ENCODE data around the gene FTO. TPM values are rescaled to one million over a fixed set of nuclear protein-coding genes. Genes with fewer than 3 reads are reported as not detected.

Gene FTO
- total RNA-seq, 4 donors from 2014 or later = 21.3 to 50.5 (median 40.8) TPM

- in situ Hi-C loops (cut with MboI; ENCODE audit: low pct_ligation_motif_present in 1 of 4, low pct_unique_long_range_greater_than_20kb in 1 of 4, low sequenced_read_pairs in 3 of 4) (no loop called here), intact Hi-C loops (cut with DNase I; ENCODE audit: low total_unique reads) (no loop called here)
- peaks cover 0 to 11% (median 7%) of the 10 kb centered on the region in 4 donors for H3K4me1 ChIP-seq
- 75 to 80% methylated on average over 4 to 7 of the region's 7 CpGs for WGBS, 2 donors (ENCODE audit: low coverage in 1 of 2)
- no peak overlapping the region for H3K27ac ChIP-seq
- H3K4me3 ChIP-seq = no peak overlapping the region
- no peak for TF ChIP-seq EP300 (IDR thresholded peaks at IDR 0.05; ENCODE audit: low read depth)
- no peak for TF ChIP-seq POLR2AphosphoS5 (IDR thresholded peaks at IDR 0.05)
- no peak for TF ChIP-seq CTCF (IDR thresholded peaks at IDR 0.05)
- TF ChIP-seq POLR2A (IDR thresholded peaks at IDR 0.05) = no peak
- H3K36me3 ChIP-seq = no peaks in the 10 kb centered on the region
- H3K9me3 ChIP-seq = no peaks in the 10 kb centered on the region
- no peak for DNase-seq
- H3K27me3 ChIP-seq = no peaks in the 10 kb centered on the region
These were observed 248.6 kb downstream of the FTO start for GRCh38 chr16:53952215-53953208.

- no peak overlapping the region for H3K27ac ChIP-seq
- no peak for DNase-seq
- 68 to 73% methylated on average over 2 of the region's 2 CpGs for WGBS, 2 donors (ENCODE audit: low coverage in 1 of 2)
- intact Hi-C loops (cut with DNase I; ENCODE audit: low total_unique reads) = no loop called here
- peaks cover 0 to 11% (median 7%) of the 10 kb centered on the region in 4 donors for H3K4me1 ChIP-seq
- no peaks in the 10 kb centered on the region for H3K36me3 ChIP-seq
- H3K9me3 ChIP-seq = no peaks in the 10 kb centered on the region
- TF ChIP-seq EP300 (IDR thresholded peaks at IDR 0.05; ENCODE audit: low read depth) (no peak), POLR2A (IDR thresholded peaks at IDR 0.05) (no peak), POLR2AphosphoS5 (IDR thresholded peaks at IDR 0.05) (no peak), CTCF (IDR thresholded peaks at IDR 0.05) (no peak)
- H3K4me3 ChIP-seq = no peak overlapping the region
- in situ Hi-C loops (cut with MboI; ENCODE audit: low pct_ligation_motif_present in 1 of 4, low pct_unique_long_range_greater_than_20kb in 1 of 4, low sequenced_read_pairs in 3 of 4) = no loop called here
- H3K27me3 ChIP-seq = no peaks in the 10 kb centered on the region
These were observed 249.4 kb downstream of the FTO start for GRCh38 chr16:53953336-53953735.

GRCh38 chr16:53955221-53955875 lies 251.4 kb downstream of the FTO start:
- no peak for TF ChIP-seq CTCF (IDR thresholded peaks at IDR 0.05)
- no peak for TF ChIP-seq EP300 (IDR thresholded peaks at IDR 0.05; ENCODE audit: low read depth)
- no peak for TF ChIP-seq POLR2A (IDR thresholded peaks at IDR 0.05)
- TF ChIP-seq POLR2AphosphoS5 (IDR thresholded peaks at IDR 0.05) = no peak
- Histone ChIP-seq H3K27ac (no peak overlapping the region), H3K4me3 (no peak overlapping the region), H3K36me3 (no peaks in the 10 kb centered on the region), H3K4me1 (peaks cover 0 to 11% (median 7%) of the 10 kb centered on the region in 4 donors), H3K9me3 (no peaks in the 10 kb centered on the region), H3K27me3 (no peaks in the 10 kb centered on the region)
- no peak for DNase-seq
- intact Hi-C loops (cut with DNase I; ENCODE audit: low total_unique reads) = no loop called here
- in situ Hi-C loops (cut with MboI; ENCODE audit: low pct_ligation_motif_present in 1 of 4, low pct_unique_long_range_greater_than_20kb in 1 of 4, low sequenced_read_pairs in 3 of 4) = no loop called here
- WGBS, 2 donors (ENCODE audit: low coverage in 1 of 2) = 94% methylated on average over 2 of the region's 2 CpGs

- Histone ChIP-seq H3K36me3 (no peaks in the 10 kb centered on the region), H3K9me3 (no peaks in the 10 kb centered on the region), H3K27me3 (no peaks in the 10 kb centered on the region), H3K4me1 (no peaks in the 10 kb centered on the region), H3K4me3 (no peak overlapping the region), H3K27ac (no peak overlapping the region)
- 88 to 95% methylated on average over 10 of the region's 10 CpGs for WGBS, 2 donors (ENCODE audit: low coverage in 1 of 2)
- intact Hi-C loops (cut with DNase I; ENCODE audit: low total_unique reads) = no loop called here
- TF ChIP-seq POLR2A (IDR thresholded peaks at IDR 0.05) = no peak
- no peak for DNase-seq
- in situ Hi-C loops (cut with MboI; ENCODE audit: low pct_ligation_motif_present in 1 of 4, low pct_unique_long_range_greater_than_20kb in 1 of 4, low sequenced_read_pairs in 3 of 4) = no loop called here
These were observed 254.5 kb downstream of the FTO start for GRCh38 chr16:53958341-53958880.
